ENCODE measurements around the gene MND1.

Gene MND1

GRCh38 chr4:153326513-153326912 lies 18.0 kb upstream of the MND1 start:
- no peaks in the 10 kb centered on the region for H3K36me3 ChIP-seq (ENCODE audit: insufficient read depth, low read length)

GRCh38 chr4:153327247-153327646 lies 17.2 kb upstream of the MND1 start:
- H3K4me3 ChIP-seq (ENCODE audit: low read depth, low read length, poor library complexity, severe bottlenecking), result no peak overlapping the region
- H3K9me2 ChIP-seq (ENCODE audit: low read depth, low read length), result no peaks in the 10 kb centered on the region
- no peak overlapping the region for H3K4me2 ChIP-seq (ENCODE audit: low read length)
- no peak for TF ChIP-seq EZH2 (IDR thresholded peaks at IDR 0.05; ENCODE audit: borderline replicate concordance, low read length)
- no peak overlapping the region for H3K9ac ChIP-seq (ENCODE audit: low read length)
- H3K79me2 ChIP-seq (ENCODE audit: insufficient read depth, low read length), result no peaks in the 10 kb centered on the region
- no peak overlapping the region for H2AFZ ChIP-seq (ENCODE audit: low read length)
- no peaks in the 10 kb centered on the region for H3K27me3 ChIP-seq (ENCODE audit: insufficient read depth, low read length)
- no peaks in the 10 kb centered on the region for H3K9me3 ChIP-seq (ENCODE audit: low read length)
- H3K4me1 ChIP-seq (ENCODE audit: insufficient read depth, low read length, severe bottlenecking), result peaks cover 13% of the 10 kb centered on the region
- H4K20me1 ChIP-seq (ENCODE audit: insufficient read depth, low read length), result no peaks in the 10 kb centered on the region
- no peaks in the 10 kb centered on the region for H3F3A ChIP-seq (ENCODE audit: insufficient read depth, low read length)
- H3K27ac ChIP-seq (ENCODE audit: low read depth, low read length, poor library complexity, severe bottlenecking), result no peak overlapping the region
- no peaks in the 10 kb centered on the region for H3K36me3 ChIP-seq (ENCODE audit: insufficient read depth, low read length)

More at GRCh38 chr4:153326513-153326912, 18.0 kb upstream of the MND1 start:
- H3F3A ChIP-seq (ENCODE audit: insufficient read depth, low read length), result no peaks in the 10 kb centered on the region
- H3K9me2 ChIP-seq (ENCODE audit: low read depth, low read length), result no peaks in the 10 kb centered on the region
- peaks cover 13% of the 10 kb centered on the region for H3K4me1 ChIP-seq (ENCODE audit: insufficient read depth, low read length, severe bottlenecking)
- no peak for TF ChIP-seq EZH2 (IDR thresholded peaks at IDR 0.05; ENCODE audit: borderline replicate concordance, low read length)
- TF ChIP-seq CTCF (IDR thresholded peaks at IDR 0.05; ENCODE audit: low read length), result no peak
- H3K27me3 ChIP-seq (ENCODE audit: insufficient read depth, low read length), result no peaks in the 10 kb centered on the region
- no peaks in the 10 kb centered on the region for H3K9me3 ChIP-seq (ENCODE audit: low read length)
- H3K4me3 ChIP-seq (ENCODE audit: low read depth, low read length, poor library complexity, severe bottlenecking), result no peak overlapping the region
- H3K9ac ChIP-seq (ENCODE audit: low read length), result no peak overlapping the region
- H2AFZ ChIP-seq (ENCODE audit: low read length), result no peak overlapping the region
- H3K4me2 ChIP-seq (ENCODE audit: low read length), result no peak overlapping the region
- H4K20me1 ChIP-seq (ENCODE audit: insufficient read depth, low read length), result no peaks in the 10 kb centered on the region
- H3K27ac ChIP-seq (ENCODE audit: low read depth, low read length, poor library complexity, severe bottlenecking), result no peak overlapping the region
- no peaks in the 10 kb centered on the region for H3K79me2 ChIP-seq (ENCODE audit: insufficient read depth, low read length)

DNA sequence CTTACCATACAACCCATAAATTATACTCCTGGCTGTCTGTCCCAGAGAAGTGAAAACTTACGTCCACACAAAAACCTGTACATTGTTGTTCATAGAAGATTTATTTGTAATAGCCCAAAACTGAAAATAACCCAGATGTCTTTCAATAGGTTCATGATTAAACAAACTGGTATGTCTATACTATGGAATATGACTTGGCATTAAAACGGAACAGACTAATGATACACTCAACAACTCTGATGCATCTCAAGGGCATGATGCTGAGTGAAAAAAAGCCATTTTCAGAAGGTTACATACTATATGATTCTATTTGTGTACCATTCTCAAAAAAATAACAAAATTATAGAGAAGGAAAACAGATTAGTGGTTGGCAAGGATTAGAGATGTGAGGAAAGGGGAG lies 11.6 kb upstream of the MND1 start:
- Histone ChIP-seq H3K4me3 (ENCODE audit: low read depth, low read length, poor library complexity, severe bottlenecking) (no peak overlapping the region), H3K4me1 (ENCODE audit: insufficient read depth, low read length, severe bottlenecking) (peaks cover 6% of the 10 kb centered on the region), H3K4me2 (ENCODE audit: low read length) (no peak overlapping the region), H3K9ac (ENCODE audit: low read length) (no peak overlapping the region), H3K27me3 (ENCODE audit: insufficient read depth, low read length) (no peaks in the 10 kb centered on the region), H3F3A (ENCODE audit: insufficient read depth, low read length) (no peaks in the 10 kb centered on the region), H3K9me2 (ENCODE audit: low read depth, low read length) (no peaks in the 10 kb centered on the region), H3K9me3 (ENCODE audit: low read length) (no peaks in the 10 kb centered on the region), H3K27ac (ENCODE audit: low read depth, low read length, poor library complexity, severe bottlenecking) (no peak overlapping the region), H2AFZ (ENCODE audit: low read length) (no peak overlapping the region), H4K20me1 (ENCODE audit: insufficient read depth, low read length) (no peaks in the 10 kb centered on the region), H3K36me3 (ENCODE audit: insufficient read depth, low read length) (no peaks in the 10 kb centered on the region), H3K79me2 (ENCODE audit: insufficient read depth, low read length) (no peaks in the 10 kb centered on the region)
- no peak for TF ChIP-seq EZH2 (IDR thresholded peaks at IDR 0.05; ENCODE audit: borderline replicate concordance, low read length)
- TF ChIP-seq CTCF (IDR thresholded peaks at IDR 0.05; ENCODE audit: low read length), result no peak

DNA sequence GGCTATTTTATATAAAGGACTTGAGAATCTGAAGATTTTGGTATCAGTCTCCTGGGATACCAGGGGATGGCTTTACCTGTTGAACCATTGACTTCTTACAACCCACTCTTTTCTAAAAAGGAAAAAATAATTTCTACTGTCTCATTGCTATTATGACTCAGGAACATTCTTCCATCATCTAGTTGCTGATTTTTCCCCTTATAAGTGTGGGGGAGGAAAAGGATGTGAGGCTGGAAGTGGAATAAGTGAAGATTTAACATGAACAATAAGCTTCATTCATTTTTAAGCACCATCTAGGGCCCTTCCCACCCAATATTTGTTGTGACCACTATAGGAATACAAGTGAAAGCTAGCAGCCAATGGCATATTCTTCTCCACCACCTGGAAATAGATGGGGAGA lies 10.6 kb upstream of the MND1 start:
- H3K4me1 ChIP-seq (ENCODE audit: insufficient read depth, low read length, severe bottlenecking), result peaks cover 15% of the 10 kb centered on the region
- H3F3A ChIP-seq (ENCODE audit: insufficient read depth, low read length), result no peaks in the 10 kb centered on the region
- H3K4me3 ChIP-seq (ENCODE audit: low read depth, low read length, poor library complexity, severe bottlenecking), result no peak overlapping the region
- H3K79me2 ChIP-seq (ENCODE audit: insufficient read depth, low read length), result no peaks in the 10 kb centered on the region
- H3K27me3 ChIP-seq (ENCODE audit: insufficient read depth, low read length), result no peaks in the 10 kb centered on the region
- H3K27ac ChIP-seq (ENCODE audit: low read depth, low read length, poor library complexity, severe bottlenecking), result no peak overlapping the region
- H3K36me3 ChIP-seq (ENCODE audit: insufficient read depth, low read length), result no peaks in the 10 kb centered on the region
- TF ChIP-seq EZH2 (IDR thresholded peaks at IDR 0.05; ENCODE audit: borderline replicate concordance, low read length) (no peak), CTCF (IDR thresholded peaks at IDR 0.05; ENCODE audit: low read length) (no peak)
- H3K9me3 ChIP-seq (ENCODE audit: low read length), result no peaks in the 10 kb centered on the region
- no peak overlapping the region for H3K4me2 ChIP-seq (ENCODE audit: low read length)
- H3K9me2 ChIP-seq (ENCODE audit: low read depth, low read length), result no peaks in the 10 kb centered on the region
- H3K9ac ChIP-seq (ENCODE audit: low read length), result no peak overlapping the region
- no peaks in the 10 kb centered on the region for H4K20me1 ChIP-seq (ENCODE audit: insufficient read depth, low read length)
- H2AFZ ChIP-seq (ENCODE audit: low read length), result no peak overlapping the region
